Liver (tissue), 9 donors: ENCODE results near the gene ZNF148. TPM values are rescaled to one million over a fixed set of nuclear protein-coding genes. Genes with fewer than 3 reads are reported as not detected.
"Not testable (repeated sequence)": the region's sequence is repeated elsewhere in the genome, so short reads cannot be mapped to it uniquely, and the experiment has no call there.

Experiments used
- DNase-seq: peaks from one replicate; pipeline ENCODE4 v3.0.0-alpha.2; 2017; ENCODE audit warnings: low spot score
- H3K27ac ChIP-seq, 2 donors: one replicate each; pipeline ENCODE4 v1.7.0; 2013; ENCODE audit warnings: inconsistent platforms in 2 of 2, low read length in 2 of 2, control low read depth in 1 of 2, low read depth in 1 of 2, mild to moderate bottlenecking in 1 of 2
- H3K27me3 ChIP-seq, 4 donors: one replicate each; pipeline versions ENCODE4 v1.6.1 to v1.7.0; 2013; ENCODE audit warnings: low read length in 3 of 4, inconsistent platforms in 1 of 4, mild to moderate bottlenecking in 1 of 4, moderate library complexity in 1 of 4; ENCODE audit not compliant: control insufficient read depth in 4 of 4, insufficient read depth in 4 of 4
- H3K36me3 ChIP-seq, 4 donors: one replicate each; pipeline versions ENCODE4 v1.6.1 to v1.7.0; 2013; ENCODE audit warnings: low read length in 3 of 4, mild to moderate bottlenecking in 3 of 4, low read depth in 1 of 4, moderate library complexity in 1 of 4; ENCODE audit not compliant: control insufficient read depth in 4 of 4, insufficient read depth in 3 of 4
- H3K4me1 ChIP-seq, 4 donors: one replicate each; pipeline versions ENCODE4 v1.6.1 to v1.7.0; 2013; ENCODE audit warnings: low read length in 3 of 4, mild to moderate bottlenecking in 3 of 4, moderate library complexity in 1 of 4; ENCODE audit not compliant: control insufficient read depth in 4 of 4, insufficient read depth in 4 of 4
- H3K4me3 ChIP-seq, 3 donors: one replicate each; pipeline versions ENCODE4 v1.6.1 to v1.7.0; 2013; ENCODE audit warnings: low read length in 3 of 3, control low read depth in 1 of 3, low read depth in 1 of 3, mild to moderate bottlenecking in 1 of 3
- H3K9ac ChIP-seq, 2 donors: one replicate each; pipeline ENCODE4 v1.7.0; 2013; ENCODE audit warnings: low read length in 2 of 2, mild to moderate bottlenecking in 2 of 2, moderate library complexity in 2 of 2, control low read depth in 1 of 2, low read depth in 1 of 2
- H3K9me3 ChIP-seq, 4 donors: one replicate each; pipeline versions ENCODE4 v1.6.1 to v1.7.0; 2013; ENCODE audit warnings: low read length in 3 of 4; ENCODE audit not compliant: control insufficient read depth in 4 of 4
- EGR1 ChIP-seq, 2 donors: IDR thresholded peaks; 2 replicates each; pipeline ENCODE4 v1.6.1; 2016 to 2018; ENCODE audit warnings: antibody characterized with exemption in 2 of 2, low read depth in 2 of 2
- FOXA1 ChIP-seq: IDR thresholded peaks from 2 replicates; pipeline ENCODE4 v1.6.1; 2016; ENCODE audit warnings: antibody characterized with exemption
- FOXA2 ChIP-seq: IDR thresholded peaks from 2 replicates; pipeline ENCODE4 v1.6.1; 2016; ENCODE audit warnings: antibody characterized with exemption
- GABPA ChIP-seq, 2 donors: IDR thresholded peaks in 1 of 2; conservative IDR thresholded peaks in 1 of 2; 2 replicates each; pipeline ENCODE4 v1.6.1; 2016; ENCODE audit warnings: antibody characterized with exemption in 2 of 2, mild to moderate bottlenecking in 1 of 2, moderate library complexity in 1 of 2
- HNF4A ChIP-seq, 2 donors: conservative IDR thresholded peaks; 2 replicates each; pipeline ENCODE4 v1.6.1; 2016; ENCODE audit warnings: antibody characterized with exemption in 2 of 2, mild to moderate bottlenecking in 2 of 2
- HNF4G ChIP-seq: IDR thresholded peaks from 2 replicates; pipeline ENCODE4 v1.6.1; 2016; ENCODE audit warnings: antibody characterized with exemption
- JUND ChIP-seq, 2 donors: IDR thresholded peaks; 2 replicates each; pipeline ENCODE4 v1.6.1; 2016; ENCODE audit warnings: antibody characterized with exemption in 2 of 2
- MAX ChIP-seq: IDR thresholded peaks from 2 replicates; pipeline ENCODE4 v1.6.1; 2016; ENCODE audit warnings: antibody characterized with exemption
- NR2F2 ChIP-seq: IDR thresholded peaks from 2 replicates; pipeline ENCODE4 v1.6.1; 2016; ENCODE audit warnings: antibody characterized with exemption
- RAD21 ChIP-seq, 2 donors: IDR thresholded peaks; 2 replicates each; pipeline ENCODE4 v1.6.1; 2016; ENCODE audit warnings: antibody characterized with exemption in 2 of 2, mild to moderate bottlenecking in 2 of 2
- REST ChIP-seq: IDR thresholded peaks from 2 replicates; pipeline ENCODE4 v1.6.1; 2016; ENCODE audit warnings: antibody characterized with exemption, mild to moderate bottlenecking
- RXRA ChIP-seq, 2 donors: IDR thresholded peaks; 2 replicates each; pipeline ENCODE4 v1.6.1; 2017 to 2018; ENCODE audit warnings: antibody characterized with exemption in 2 of 2, mild to moderate bottlenecking in 1 of 2
- SP1 ChIP-seq: IDR thresholded peaks from 2 replicates; pipeline ENCODE4 v1.6.1; 2018; ENCODE audit warnings: antibody characterized with exemption, mild to moderate bottlenecking
- TAF1 ChIP-seq: conservative IDR thresholded peaks from 2 replicates; pipeline ENCODE4 v1.6.1; 2016; ENCODE audit warnings: antibody characterized with exemption, mild to moderate bottlenecking
- YY1 ChIP-seq: IDR thresholded peaks from 2 replicates; pipeline ENCODE4 v1.6.1; 2016; ENCODE audit warnings: antibody characterized with exemption, mild to moderate bottlenecking
- WGBS: extraction: QIAGEN DNeasy Blood & Tissue Kit; methylation state at CpG from one replicate; pipeline ENCODE4 v1.1.7; 2013; 5-methylcytosine and 5-hydroxymethylcytosine counted together
- polyA plus RNA-seq, 2 donors: library from polyadenylated mRNA; stranded (reverse) in 1 of 2; unstranded in 1 of 2; fragments of 200-250 nt in 1 of 2; fragments of >200 nt in 1 of 2; fragmentation: Nextera tagmentation in 1 of 2; extraction: Ambion mirVana in 1 of 2; gene quantifications; one replicate each; pipeline versions ENCODE4 v1.2.1 to v1.2.3, GENCODE V29; 2013 to 2015
- total RNA-seq, 2 donors: library from RNA; depleted of rRNA; stranded (reverse); fragments of >200 nt; gene quantifications; one replicate each; pipeline ENCODE4 v1.2.3, GENCODE V29; 2014
- TF ChIP-seq, protein P1 (sequence below): IDR thresholded peaks from 2 replicates; pipeline ENCODE4 v1.6.1; 2016; ENCODE audit warnings: antibody characterized with exemption
- TF ChIP-seq, protein P2 (sequence below): fragments of 150-350 bp; IDR thresholded peaks from 2 replicates; pipeline ENCODE4 v1.5.1; 2017; ENCODE audit warnings: improper control_type of control experiment, low read depth, low read length; ENCODE audit not compliant: missing input control
- TF ChIP-seq, protein P3 (sequence below): IDR thresholded peaks from 2 replicates; pipeline ENCODE4 v1.6.1; 2016; ENCODE audit warnings: antibody characterized with exemption
- donor health status: healthy.
- donor health status: healthy.
- donor health status: healthy.
- donor health status: healthy.
- donor health status: healthy.

ZNF148 gene
- total and polyA plus RNA-seq, 4 donors: 4.0 to 20.3 (median 17.1) TPM

- Histone ChIP-seq H3K27ac (no peak overlapping the region), H3K4me1 (peaks cover 0 to 10% (median 8%) of the 10 kb centered on the region in 4 donors), H3K36me3 (no peaks in the 10 kb centered on the region), H3K27me3 (no peaks in the 10 kb centered on the region), H3K4me3 (no peak overlapping the region), H3K9me3 (no peaks in the 10 kb centered on the region), H3K9ac (no peak overlapping the region)
- DNase-seq: no peak
- TF ChIP-seq MAX: no peak
- TF ChIP-seq SP1: no peak
- TF ChIP-seq, protein P1, sequence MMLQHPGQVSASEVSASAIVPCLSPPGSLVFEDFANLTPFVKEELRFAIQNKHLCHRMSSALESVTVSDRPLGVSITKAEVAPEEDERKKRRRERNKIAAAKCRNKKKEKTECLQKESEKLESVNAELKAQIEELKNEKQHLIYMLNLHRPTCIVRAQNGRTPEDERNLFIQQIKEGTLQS: no peak
- no peak for TF ChIP-seq FOXA2
- no peak for TF ChIP-seq JUND (IDR thresholded peaks at IDR 0.05)
- TF ChIP-seq YY1: no peak
- TF ChIP-seq HNF4A (conservative IDR thresholded peaks at IDR 0.05): no peak
- TF ChIP-seq, protein P2, sequence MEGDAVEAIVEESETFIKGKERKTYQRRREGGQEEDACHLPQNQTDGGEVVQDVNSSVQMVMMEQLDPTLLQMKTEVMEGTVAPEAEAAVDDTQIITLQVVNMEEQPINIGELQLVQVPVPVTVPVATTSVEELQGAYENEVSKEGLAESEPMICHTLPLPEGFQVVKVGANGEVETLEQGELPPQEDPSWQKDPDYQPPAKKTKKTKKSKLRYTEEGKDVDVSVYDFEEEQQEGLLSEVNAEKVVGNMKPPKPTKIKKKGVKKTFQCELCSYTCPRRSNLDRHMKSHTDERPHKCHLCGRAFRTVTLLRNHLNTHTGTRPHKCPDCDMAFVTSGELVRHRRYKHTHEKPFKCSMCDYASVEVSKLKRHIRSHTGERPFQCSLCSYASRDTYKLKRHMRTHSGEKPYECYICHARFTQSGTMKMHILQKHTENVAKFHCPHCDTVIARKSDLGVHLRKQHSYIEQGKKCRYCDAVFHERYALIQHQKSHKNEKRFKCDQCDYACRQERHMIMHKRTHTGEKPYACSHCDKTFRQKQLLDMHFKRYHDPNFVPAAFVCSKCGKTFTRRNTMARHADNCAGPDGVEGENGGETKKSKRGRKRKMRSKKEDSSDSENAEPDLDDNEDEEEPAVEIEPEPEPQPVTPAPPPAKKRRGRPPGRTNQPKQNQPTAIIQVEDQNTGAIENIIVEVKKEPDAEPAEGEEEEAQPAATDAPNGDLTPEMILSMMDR: no peak
- TF ChIP-seq EGR1 (IDR thresholded peaks at IDR 0.05; ENCODE audit: low read depth in 2 of 2): no peak
- TF ChIP-seq RAD21 (IDR thresholded peaks at IDR 0.05): no peak
- TF ChIP-seq GABPA (IDR thresholded peaks at IDR 0.05 in 1 of 2, conservative IDR thresholded peaks at IDR 0.05 in 1 of 2): no peak
- no peak for TF ChIP-seq HNF4G
- TF ChIP-seq REST: no peak
- TF ChIP-seq RXRA (IDR thresholded peaks at IDR 0.05): no peak
- no peak for TF ChIP-seq TAF1
- TF ChIP-seq, protein P3, sequence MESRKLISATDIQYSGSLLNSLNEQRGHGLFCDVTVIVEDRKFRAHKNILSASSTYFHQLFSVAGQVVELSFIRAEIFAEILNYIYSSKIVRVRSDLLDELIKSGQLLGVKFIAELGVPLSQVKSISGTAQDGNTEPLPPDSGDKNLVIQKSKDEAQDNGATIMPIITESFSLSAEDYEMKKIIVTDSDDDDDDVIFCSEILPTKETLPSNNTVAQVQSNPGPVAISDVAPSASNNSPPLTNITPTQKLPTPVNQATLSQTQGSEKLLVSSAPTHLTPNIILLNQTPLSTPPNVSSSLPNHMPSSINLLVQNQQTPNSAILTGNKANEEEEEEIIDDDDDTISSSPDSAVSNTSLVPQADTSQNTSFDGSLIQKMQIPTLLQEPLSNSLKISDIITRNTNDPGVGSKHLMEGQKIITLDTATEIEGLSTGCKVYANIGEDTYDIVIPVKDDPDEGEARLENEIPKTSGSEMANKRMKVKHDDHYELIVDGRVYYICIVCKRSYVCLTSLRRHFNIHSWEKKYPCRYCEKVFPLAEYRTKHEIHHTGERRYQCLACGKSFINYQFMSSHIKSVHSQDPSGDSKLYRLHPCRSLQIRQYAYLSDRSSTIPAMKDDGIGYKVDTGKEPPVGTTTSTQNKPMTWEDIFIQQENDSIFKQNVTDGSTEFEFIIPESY: no peak
- no peak for TF ChIP-seq FOXA1
- TF ChIP-seq NR2F2: no peak
- WGBS: 79% methylated on average over 7 of the region's 7 CpGs
Observed at GRCh38 chr3:125389282-125389681, 14.2 kb upstream of the ZNF148 start.

DNA sequence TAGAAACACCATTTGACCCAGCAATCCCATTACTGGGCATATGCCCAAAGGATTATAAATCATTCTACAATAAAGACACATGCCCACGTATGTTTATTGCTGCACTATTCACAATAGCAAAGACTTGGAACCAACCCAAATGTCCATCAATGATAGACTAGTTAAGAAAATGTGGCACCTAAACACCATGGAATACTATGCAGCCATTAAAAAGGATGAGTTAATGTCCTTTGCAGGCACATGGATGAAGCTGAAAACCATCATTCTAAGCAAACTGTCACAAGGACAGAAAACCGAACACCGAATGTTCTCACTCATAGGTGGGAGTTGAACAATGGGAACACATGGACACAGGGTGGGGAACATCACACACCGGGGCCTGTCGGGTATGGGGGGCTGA is 13.2 kb upstream of the ZNF148 start:
- H3K27ac ChIP-seq, H3K36me3 ChIP-seq, H3K9ac ChIP-seq, DNase-seq, H3K4me3 ChIP-seq, H3K27me3 ChIP-seq, H3K9me3 ChIP-seq: not testable (repeated sequence)
- 90% methylated on average over 5 of the region's 5 CpGs for WGBS
- H3K4me1 ChIP-seq: peaks cover 0 to 16% (median 14%) of the 10 kb centered on the region in 4 donors
